ENCODE measurements around the gene RABEP1.

GRCh38 chr17:5269241-5269960 lies 12.7 kb upstream of the RABEP1 start:
- TF ChIP-seq EZH2 (IDR thresholded peaks at IDR 0.05; ENCODE audit: borderline replicate concordance) (no peak), CTCF (IDR thresholded peaks at IDR 0.05; ENCODE audit: poor library complexity) (no peak)
